K562 (cell line): ENCODE measurements around the gene IPPK. TPM values are rescaled to one million over a fixed set of nuclear protein-coding genes. Genes with fewer than 3 reads are reported as not detected.

Experiments used
- ATAC-seq: fragments of 200-7000 bp; cut with Tn5 transposase; 3 replicates; pipeline ENCODE4 v1.9.1; 2020; ENCODE audit warnings: moderate library complexity
- BruUV-seq: library from RNA; stranded (reverse); fragments of 400-500 nt; replicated peaks from 2 replicates; lab custom pipeline; 2021; lab: Mats Ljungman, UMichigan
- CTCF ChIA-PET: fragments of 300-600 bp; formaldehyde crosslinking; extraction: SDS; loops from one replicate; lab custom pipeline; 2021; ENCODE audit warnings: low intra/inter-chr PET ratio; lab: Yijun Ruan, JAX
- POLR2A ChIA-PET: fragments of 300-600, 350-650 bp; sonication (Branson Sonifier 250); formaldehyde crosslinking; extraction: SDS; loops from one replicate; lab custom pipeline; 2021; ENCODE audit warnings: antibody characterized with exemption, inconsistent platforms; lab: Yijun Ruan, JAX
- DNase-seq, 4 experiments: peaks; one replicate each; pipeline versions ENCODE4 v3.0.0 to v3.0.0-alpha.2; 2011 to 2018; ENCODE audit warnings: low spot score in 3 of 4, mixed read lengths in 3 of 4; ENCODE audit errors: extremely low read depth in 1 of 4
- FAIRE-seq: peaks from 2 replicates; lab custom pipeline; 2011; peaks lifted over from hg19 to GRCh38; lab: Jason Lieb, UNC
- H2AFZ ChIP-seq: 2 replicates; pipeline ENCODE4 v1.6.0; 2011; ENCODE audit warnings: low read depth, low read length, control low read depth, inconsistent platforms
- H3K27ac ChIP-seq: fragments of 200-600 bp; 3 replicates; pipeline ENCODE4 v1.8.0; 2011; ENCODE audit warnings: low read depth, mild to moderate bottlenecking, control low read depth, inconsistent platforms, low read length, moderate library complexity, mixed read lengths; ENCODE audit errors: extremely low read depth
- H3K27me3 ChIP-seq, 2 experiments: fragments of 300-600 bp in 1 of 2; 2 replicates in 1 of 2; 3 replicates in 1 of 2; pipeline versions ENCODE4 v1.6.0 to v1.8.0; 2011; ENCODE audit warnings: inconsistent platforms in 2 of 2, low read length in 2 of 2, mild to moderate bottlenecking in 1 of 2, mixed read lengths in 1 of 2, moderate library complexity in 1 of 2; ENCODE audit not compliant: control insufficient read depth in 2 of 2, insufficient read depth in 2 of 2
- H3K36me3 ChIP-seq: fragments of 300-600 bp; 3 replicates; pipeline ENCODE4 v1.8.0; 2011; ENCODE audit warnings: mild to moderate bottlenecking, low read length, inconsistent platforms; ENCODE audit not compliant: control insufficient read depth, insufficient read depth
- H3K4me1 ChIP-seq, 2 experiments: fragments of 200-600 bp in 1 of 2; replicated peaks in 1 of 2; 2 replicates in 1 of 2; 3 replicates in 1 of 2; pipeline versions ENCODE4 v1.5.1 to v1.8.0; 2011; ENCODE audit warnings: inconsistent platforms in 2 of 2, low read length in 2 of 2, mild to moderate bottlenecking in 1 of 2, mixed read lengths in 1 of 2, moderate library complexity in 1 of 2; ENCODE audit not compliant: control insufficient read depth in 2 of 2, insufficient read depth in 2 of 2
- H3K4me2 ChIP-seq: 2 replicates; pipeline ENCODE4 v1.6.1; 2011; ENCODE audit warnings: low read length, control low read depth, inconsistent platforms, mixed read lengths; ENCODE audit not compliant: insufficient read depth
- H3K4me3 ChIP-seq: fragments of 200-600 bp; sonication (generic), shearing (Covaris generic); 2 replicates; pipeline ENCODE4 v1.5.1; 2016; ENCODE audit warnings: control low read depth, inconsistent platforms
- H3K79me2 ChIP-seq: fragments of 200-600 bp; 3 replicates; pipeline ENCODE4 v1.8.0; 2011; ENCODE audit warnings: low read length, inconsistent platforms; ENCODE audit not compliant: control insufficient read depth, insufficient read depth
- H3K9ac ChIP-seq, 2 experiments: 2 replicates each; pipeline versions ENCODE4 v1.6.0 to v1.6.1; 2011; ENCODE audit warnings: low read depth in 2 of 2, low read length in 2 of 2, control low read depth in 1 of 2, inconsistent platforms in 1 of 2, mild to moderate bottlenecking in 1 of 2, mixed read lengths in 1 of 2; ENCODE audit not compliant: insufficient read depth in 1 of 2
- H3K9me1 ChIP-seq: one replicate; pipeline ENCODE4 v1.6.0; 2011; ENCODE audit warnings: inconsistent platforms, mild to moderate bottlenecking, low read length, moderate library complexity; ENCODE audit not compliant: control insufficient read depth, insufficient read depth
- H3K9me3 ChIP-seq: replicated peaks from 2 replicates; pipeline ENCODE4 v1.5.1; 2011; ENCODE audit warnings: low read depth, low read length, inconsistent platforms; ENCODE audit not compliant: control insufficient read depth, insufficient read depth
- H4K20me1 ChIP-seq: replicated peaks from 2 replicates; pipeline ENCODE4 v1.6.1; 2011; ENCODE audit warnings: low read length, inconsistent platforms, mixed read lengths; ENCODE audit not compliant: control insufficient read depth, insufficient read depth
- DPF2 ChIP-seq: fragments of 450-650 bp; IDR thresholded peaks from 2 replicates; pipeline ENCODE4 v1.6.1; 2016
- ESRRA ChIP-seq: fragments of 450-650 bp; IDR thresholded peaks from 2 replicates; pipeline ENCODE4 v1.6.1; 2014; ENCODE audit warnings: low read depth, mild to moderate bottlenecking, moderate library complexity, borderline replicate concordance
- FOXK2 ChIP-seq, 2 experiments: fragments of 450-650 bp; IDR thresholded peaks in 1 of 2; conservative IDR thresholded peaks in 1 of 2; 2 replicates each; pipeline ENCODE4 v1.6.1; 2016; ENCODE audit warnings: low read depth in 2 of 2, mild to moderate bottlenecking in 1 of 2
- LARP7 ChIP-seq: fragments of 450-650 bp; IDR thresholded peaks from 2 replicates; pipeline ENCODE4 v1.6.1; 2016
- PCBP2 ChIP-seq: fragments of 200-400 bp; formaldehyde crosslinking; IDR thresholded peaks from 2 replicates; pipeline ENCODE4 v1.6.1; 2018; ENCODE audit warnings: low read length, low read depth, mild to moderate bottlenecking, moderate library complexity; ENCODE audit not compliant: poor library complexity, severe bottlenecking
- TBP ChIP-seq: optimal IDR thresholded peaks from 2 replicates; pipeline ENCODE3; 2011; ENCODE audit warnings: low read depth, low read length, improper control_type of control experiment
- ZBTB7A ChIP-seq: IDR thresholded peaks from 2 replicates; pipeline ENCODE4 v1.6.1; 2011; ENCODE audit warnings: low read depth, mild to moderate bottlenecking, low read length, moderate library complexity, borderline replicate concordance; ENCODE audit not compliant: control insufficient read depth
- ZNF133 ChIP-seq: fragments of 250-450 bp; sonication (Bioruptor Pico); IDR thresholded peaks from 2 replicates; pipeline ENCODE4 v1.4.0; 2020; ENCODE audit warnings: mild to moderate bottlenecking
- ZNF408 ChIP-seq: fragments of 250-450 bp; sonication (Bioruptor Pico); IDR thresholded peaks from 2 replicates; pipeline ENCODE4 v1.4.0; 2020; ENCODE audit warnings: low read depth, mild to moderate bottlenecking, moderate library complexity
- WGBS: fragments of 100-300 bp; shearing (Covaris generic); methylation state at CpG from one replicate; pipeline ENCODE4 v1.1.6; 2016; ENCODE audit warnings: low coverage, mixed read lengths; ENCODE audit not compliant: insufficient coverage; ENCODE audit errors: missing lambda C conversion rate; 5-methylcytosine and 5-hydroxymethylcytosine counted together
- in situ Hi-C: fragments of 300-500 bp; cut with MboI; formaldehyde crosslinking; loops from 4 replicates; pipeline ENCODE4 v1.15.0; 2018; ENCODE audit warnings: inconsistent platforms, mixed read lengths
- intact Hi-C: fragments of 100-400 bp; cut with micrococcal nuclease; formaldehyde crosslinking; loops from 2 replicates; pipeline ENCODE4 v1.14.2; 2022
- polyA plus RNA-seq, 8 experiments: library from polyadenylated mRNA; depleted of rRNA in 4 of 8; stranded (reverse) in 5 of 8; unstranded in 3 of 8; fragments of >200 nt; fragmentation: Nextera tagmentation in 2 of 8; fragmentation: Illumina TruSeq in 1 of 8; extraction: Ambion mirVana in 2 of 8; extraction: Trizol in 1 of 8; gene quantifications; 2 replicates each; pipeline versions ENCODE4 v1.2.1 to v1.2.3, GENCODE V29; 2011 to 2014; ENCODE audit warnings: inconsistent platforms in 1 of 8, missing spikeins in 1 of 8
- total RNA-seq, 7 experiments: library from RNA; depleted of rRNA in 6 of 7; stranded (reverse); fragments of >200 nt in 6 of 7; fragmentation: Illumina TruSeq in 2 of 7; extraction: Trizol in 2 of 7; gene quantifications; 2 replicates each; pipeline versions ENCODE4 v1.2.1 to v1.2.3, GENCODE V29; 2011 to 2021; ENCODE audit warnings: low replicate concordance in 1 of 7
- TF ChIP-seq, protein P1 (sequence below), 3 experiments: fragments of 200-800 bp in 1 of 3; fragments of 250-450 bp in 1 of 3; fragments of 450-650 bp in 1 of 3; sonication (Bioruptor Pico) in 1 of 3; sonication (Bioruptor generic) in 1 of 3; formaldehyde crosslinking in 1 of 3; IDR thresholded peaks; 2 replicates each; pipeline versions ENCODE4 v1.6.1 to v1.8.0; 2016 to 2022; ENCODE audit warnings: mild to moderate bottlenecking in 2 of 3, missing genetic modification characterization in 2 of 3, missing compliant biosample characterization in 1 of 3, moderate library complexity in 1 of 3

Gene IPPK
- total and polyA plus RNA-seq, 9 of the 15 experiments (the other 6 are each of a cell fraction or from before 2014, with no cell fraction given): 3.1 to 22.2 (median 11.2) TPM

DNA sequence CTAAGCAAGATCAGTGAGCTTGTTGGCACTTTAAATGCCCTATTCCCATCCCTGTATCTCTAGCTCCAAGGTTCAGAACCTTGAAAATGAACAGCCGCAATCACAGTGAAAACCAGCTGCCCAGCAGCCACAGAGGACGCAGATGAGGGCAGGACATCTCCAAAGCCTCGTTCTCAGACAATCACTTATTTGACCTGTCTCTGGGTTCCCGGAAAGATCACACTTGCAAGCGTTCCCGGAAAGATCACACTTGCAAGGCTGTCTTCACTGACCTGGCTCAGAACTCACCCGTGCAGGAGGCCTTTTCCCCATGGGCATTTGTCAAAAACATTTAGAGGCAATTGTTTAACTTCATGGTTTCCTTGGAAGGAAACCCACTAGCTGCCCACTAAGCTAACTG lies 25.7 kb downstream of the IPPK start:
- Histone ChIP-seq H3K79me2 (no peaks in the 10 kb centered on the region), H2AFZ (no peak overlapping the region), H3K4me1 (no peaks in the 10 kb centered on the region), H4K20me1 (no peaks in the 10 kb centered on the region; the same call in 1 of the 2 replicates), H3K27ac (no peak overlapping the region), H3K9me3 (no peaks in the 10 kb centered on the region), H3K36me3 (peaks cover 82% of the 10 kb centered on the region), H3K9ac (no peak overlapping the region), H3K4me3 (no peak overlapping the region), H3K27me3 (no peaks in the 10 kb centered on the region), H3K9me1 (no peaks in the 10 kb centered on the region), H3K4me2 (no peak overlapping the region)
- no peak for FAIRE-seq
- ChIA-PET POLR2A (no interaction called here), CTCF (no interaction called here)
- no TSS peak for BruUV-seq
- ATAC-seq: no peak
- 81% methylated on average over 7 of the region's 7 CpGs for WGBS
- intact Hi-C loops (no loop called here), in situ Hi-C loops (no loop called here)
- DNase-seq: no peak
- TF ChIP-seq ESRRA: no peak
- no peak for TF ChIP-seq PCBP2
- TF ChIP-seq TBP: no peak
- TF ChIP-seq FOXK2 (conservative IDR thresholded peaks at IDR 0.05 in 1 of 2, IDR thresholded peaks at IDR 0.05 in 1 of 2; ENCODE audit: low read depth in 2 of 2): no peak
- TF ChIP-seq DPF2: no peak
- no peak for TF ChIP-seq ZNF133 (CRISPR knock-in tag)
- TF ChIP-seq, protein P1, sequence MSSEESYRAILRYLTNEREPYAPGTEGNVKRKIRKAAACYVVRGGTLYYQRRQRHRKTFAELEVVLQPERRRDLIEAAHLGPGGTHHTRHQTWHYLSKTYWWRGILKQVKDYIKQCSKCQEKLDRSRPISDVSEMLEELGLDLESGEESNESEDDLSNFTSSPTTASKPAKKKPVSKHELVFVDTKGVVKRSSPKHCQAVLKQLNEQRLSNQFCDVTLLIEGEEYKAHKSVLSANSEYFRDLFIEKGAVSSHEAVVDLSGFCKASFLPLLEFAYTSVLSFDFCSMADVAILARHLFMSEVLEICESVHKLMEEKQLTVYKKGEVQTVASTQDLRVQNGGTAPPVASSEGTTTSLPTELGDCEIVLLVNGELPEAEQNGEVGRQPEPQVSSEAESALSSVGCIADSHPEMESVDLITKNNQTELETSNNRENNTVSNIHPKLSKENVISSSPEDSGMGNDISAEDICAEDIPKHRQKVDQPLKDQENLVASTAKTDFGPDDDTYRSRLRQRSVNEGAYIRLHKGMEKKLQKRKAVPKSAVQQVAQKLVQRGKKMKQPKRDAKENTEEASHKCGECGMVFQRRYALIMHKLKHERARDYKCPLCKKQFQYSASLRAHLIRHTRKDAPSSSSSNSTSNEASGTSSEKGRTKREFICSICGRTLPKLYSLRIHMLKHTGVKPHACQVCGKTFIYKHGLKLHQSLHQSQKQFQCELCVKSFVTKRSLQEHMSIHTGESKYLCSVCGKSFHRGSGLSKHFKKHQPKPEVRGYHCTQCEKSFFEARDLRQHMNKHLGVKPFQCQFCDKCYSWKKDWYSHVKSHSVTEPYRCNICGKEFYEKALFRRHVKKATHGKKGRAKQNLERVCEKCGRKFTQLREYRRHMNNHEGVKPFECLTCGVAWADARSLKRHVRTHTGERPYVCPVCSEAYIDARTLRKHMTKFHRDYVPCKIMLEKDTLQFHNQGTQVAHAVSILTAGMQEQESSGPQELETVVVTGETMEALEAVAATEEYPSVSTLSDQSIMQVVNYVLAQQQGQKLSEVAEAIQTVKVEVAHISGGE (CRISPR knock-in tag; IDR thresholded peaks at IDR 0.05): no peak
- TF ChIP-seq ZNF408 (CRISPR knock-in tag): no peak
- no peak for TF ChIP-seq LARP7
- TF ChIP-seq ZBTB7A: no peak
